HG03196 (cell line): Measurements from ENCODE around the gene MAP3K3.

Experiments
- ATAC-seq: cut with Tn5 transposase; IDR thresholded peaks from one replicate; pipeline ENCODE4 v1.9.1; 2021; ENCODE audit not compliant: unreplicated experiment

Gene MAP3K3

GRCh38 chr17:63621684-63622573 is at the start of gene MAP3K3:
MAP3K3 (plus strand) TSS chr17:63622417; CDS start chr17:63622760, 343 bp downstream.
- ATAC-seq: peak; percentile 92

- no peak for ATAC-seq
These were observed 48.6 kb upstream of the MAP3K3 start for GRCh38 chr17:63573634-63574033.

DNA sequence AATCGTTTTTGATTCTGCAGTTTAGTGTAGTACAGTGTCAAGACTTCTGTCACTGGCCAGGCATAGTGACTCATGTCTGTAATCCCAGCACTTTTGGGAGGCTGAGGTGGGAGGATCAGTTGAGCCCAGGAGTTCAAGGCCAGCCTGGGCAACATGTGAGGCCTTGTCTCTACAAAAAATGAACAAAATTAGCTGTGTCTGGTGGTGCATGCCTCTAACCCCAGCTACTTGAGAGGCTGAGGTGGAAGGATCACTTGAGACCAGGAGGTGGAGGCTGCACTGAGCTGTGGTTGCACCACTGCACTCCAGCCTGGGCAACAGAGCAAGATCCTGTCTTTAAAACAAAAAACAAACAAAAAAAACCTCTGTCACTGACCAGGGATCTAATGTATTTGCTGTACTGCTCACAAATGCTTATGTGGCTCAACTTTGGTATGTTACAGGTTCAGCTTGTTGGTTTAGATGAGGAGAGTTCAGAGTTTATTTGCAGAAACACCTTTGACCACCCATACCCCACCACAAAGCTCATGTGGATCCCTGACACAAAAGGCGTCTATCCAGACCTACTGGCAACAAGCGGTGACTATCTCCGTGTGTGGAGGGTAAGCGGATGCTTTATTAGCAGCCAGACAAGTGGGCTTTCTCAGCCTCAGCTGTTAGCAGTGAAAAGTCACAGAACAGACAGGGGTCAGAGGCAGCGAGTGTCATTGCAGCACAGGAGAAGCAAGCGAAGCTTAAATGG is 44.0 kb upstream of the MAP3K3 start:
- ATAC-seq: no peak

- no peak for ATAC-seq
These were observed 43.5 kb upstream of the MAP3K3 start for GRCh38 chr17:63578769-63579111.

- no peak for ATAC-seq
These were observed 42.6 kb upstream of the MAP3K3 start for GRCh38 chr17:63579633-63580032.

DNA sequence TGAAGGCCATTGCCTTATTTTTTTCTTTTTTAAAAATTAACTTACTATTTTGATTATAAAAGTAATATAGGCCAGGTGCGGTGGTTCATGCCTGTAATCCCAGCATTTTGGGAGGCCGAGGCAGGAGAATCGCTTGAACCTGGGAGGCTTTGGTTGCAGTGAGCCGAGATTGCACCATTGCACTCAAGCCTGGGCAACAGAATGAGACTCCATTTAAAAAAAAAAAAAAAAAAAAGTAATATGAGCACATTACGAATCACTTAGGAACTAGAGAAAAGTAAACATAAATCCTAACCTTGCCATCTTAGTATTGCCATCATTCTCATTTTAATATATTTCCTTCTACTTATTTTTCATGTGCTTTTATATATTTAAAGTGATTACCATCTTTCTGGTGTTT is 34.4 kb upstream of the MAP3K3 start:
- ATAC-seq: no peak

- ATAC-seq: no peak
These were observed 33.4 kb upstream of the MAP3K3 start for GRCh38 chr17:63588797-63589196.

GRCh38 chr17:63589646-63590045 is 32.6 kb upstream of the MAP3K3 start:
- no peak for ATAC-seq

DNA sequence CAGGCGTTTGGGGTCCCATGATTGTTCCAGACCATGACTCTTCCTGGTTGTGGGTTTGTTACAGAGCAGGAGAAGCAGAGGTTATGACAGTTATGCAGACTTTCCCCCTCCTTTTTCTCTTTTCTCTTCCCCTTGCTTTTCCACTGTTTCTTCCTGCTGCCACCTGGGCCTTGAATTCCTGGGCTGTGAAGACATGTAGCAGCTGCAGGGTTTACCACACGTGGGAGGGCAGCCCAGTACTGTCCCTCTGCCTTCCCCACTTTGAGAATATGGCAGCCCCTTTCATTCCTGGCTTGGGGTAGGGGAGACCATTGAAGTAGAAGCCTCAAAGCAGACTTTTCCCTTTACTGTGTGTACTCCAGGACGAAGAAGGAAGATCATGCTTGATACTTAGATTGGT is 29.4 kb upstream of the MAP3K3 start:
- ATAC-seq: no peak

- ATAC-seq: no peak
These were observed 27.1 kb upstream of the MAP3K3 start for GRCh38 chr17:63595132-63595531.

DNA sequence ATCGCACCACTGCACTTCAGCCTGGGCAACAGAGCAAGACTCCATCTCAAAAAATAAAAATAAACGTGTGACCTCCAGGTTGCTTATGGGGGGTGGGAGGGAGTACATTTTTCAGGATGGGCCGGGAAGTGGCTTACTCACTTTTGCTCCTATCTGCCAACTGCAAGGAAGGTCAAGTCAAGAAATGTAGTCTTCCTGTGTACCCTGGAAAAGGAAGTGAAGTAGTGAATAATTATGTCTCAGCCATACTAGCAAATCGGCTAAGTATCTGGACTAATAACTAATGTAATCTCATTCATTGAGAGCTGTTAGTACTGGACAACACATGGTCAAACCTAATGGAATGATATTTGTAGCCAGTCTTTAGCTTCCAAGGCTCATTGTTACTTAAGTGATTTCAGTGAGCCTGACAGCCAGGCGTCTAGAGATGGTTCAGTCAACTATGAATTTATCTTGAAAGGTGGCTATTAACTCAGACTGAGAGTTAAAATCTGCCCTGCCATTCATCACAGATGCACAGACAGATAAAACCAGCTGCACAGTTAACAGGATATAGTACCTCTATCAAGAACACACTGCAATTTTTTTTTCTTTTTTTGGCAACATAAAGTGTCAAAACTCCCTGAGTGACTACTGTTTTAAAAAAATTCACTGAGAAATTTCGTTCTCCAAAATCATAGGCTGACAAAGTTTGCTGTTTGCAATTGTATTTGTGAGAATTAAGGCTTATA is 25.2 kb upstream of the MAP3K3 start:
- ATAC-seq: no peak

- ATAC-seq: no peak
These were observed 23.9 kb upstream of the MAP3K3 start for GRCh38 chr17:63598281-63598680.

- peak; percentile 88 for ATAC-seq
These were observed 21.4 kb upstream of the MAP3K3 start, which contains the start of gene TACO1 for GRCh38 chr17:63600569-63601438. TACO1 (plus strand) TSS chr17:63600895; CDS start chr17:63601084, 189 bp downstream.

- ATAC-seq: peak; percentile 9
These were observed 20.5 kb upstream of the MAP3K3 start for GRCh38 chr17:63601439-63602371.

- no peak for ATAC-seq
These were observed 12.2 kb upstream of the MAP3K3 start for GRCh38 chr17:63609816-63610573.

DNA sequence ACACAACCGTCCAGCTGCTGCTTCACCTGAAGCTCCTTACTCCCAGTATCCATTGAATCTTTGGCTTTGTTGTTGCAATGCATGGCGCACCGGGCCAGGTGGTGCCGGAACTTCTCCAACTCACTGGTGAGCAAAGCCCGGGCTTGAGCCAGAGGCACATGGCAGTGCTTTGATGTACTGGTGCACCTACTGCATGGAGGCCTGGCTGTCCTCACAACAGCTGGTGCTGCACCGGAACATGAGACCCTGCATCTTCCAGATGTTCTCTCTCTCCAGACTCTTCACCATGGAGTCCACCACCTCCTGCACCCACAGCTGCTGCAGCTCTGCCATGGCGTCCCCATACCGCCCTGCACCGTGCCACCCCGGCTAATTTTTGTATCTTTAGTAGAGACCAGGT is 11.4 kb upstream of the MAP3K3 start:
- ATAC-seq: no peak

DNA sequence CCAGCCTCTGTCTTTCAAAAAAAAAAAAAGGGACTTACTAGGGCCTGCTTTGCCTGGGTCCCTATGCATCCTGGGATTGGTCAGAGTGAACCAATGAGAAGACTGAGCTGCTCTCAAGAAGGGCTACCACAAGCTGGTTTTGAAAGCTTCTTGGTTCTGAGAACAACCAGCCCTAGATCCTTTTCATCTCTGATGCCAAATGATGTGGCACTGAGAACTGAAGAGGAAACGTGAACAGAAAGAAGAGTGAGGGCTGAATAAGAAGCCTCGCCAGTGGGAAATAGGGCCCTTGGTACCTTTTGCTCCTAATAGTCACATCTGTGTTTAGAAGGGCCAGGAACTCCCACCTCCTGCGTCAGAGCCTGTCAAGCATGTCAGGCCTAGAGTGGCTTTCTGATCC is 10.9 kb upstream of the MAP3K3 start:
- no peak for ATAC-seq

DNA sequence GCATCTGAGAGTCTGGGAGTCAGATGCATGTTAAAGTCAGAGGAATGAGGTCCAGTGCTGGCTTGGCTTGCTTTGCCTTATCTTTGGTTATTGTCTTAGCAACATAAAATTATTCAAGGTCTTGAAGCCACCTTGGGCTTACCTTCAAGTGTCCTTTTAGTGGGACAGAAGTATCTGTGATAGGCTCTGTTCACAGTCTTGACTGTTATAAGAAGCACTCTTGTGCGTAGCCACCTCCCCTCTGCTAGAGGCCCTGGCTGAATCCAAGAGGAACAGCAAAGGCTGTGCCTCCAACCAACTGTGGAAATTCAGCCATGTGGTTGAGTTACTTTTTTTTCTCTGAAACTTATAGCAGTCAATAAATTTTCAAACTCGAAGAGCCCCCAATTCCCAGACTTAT is 8.6 kb upstream of the MAP3K3 start:
- no peak for ATAC-seq

DNA sequence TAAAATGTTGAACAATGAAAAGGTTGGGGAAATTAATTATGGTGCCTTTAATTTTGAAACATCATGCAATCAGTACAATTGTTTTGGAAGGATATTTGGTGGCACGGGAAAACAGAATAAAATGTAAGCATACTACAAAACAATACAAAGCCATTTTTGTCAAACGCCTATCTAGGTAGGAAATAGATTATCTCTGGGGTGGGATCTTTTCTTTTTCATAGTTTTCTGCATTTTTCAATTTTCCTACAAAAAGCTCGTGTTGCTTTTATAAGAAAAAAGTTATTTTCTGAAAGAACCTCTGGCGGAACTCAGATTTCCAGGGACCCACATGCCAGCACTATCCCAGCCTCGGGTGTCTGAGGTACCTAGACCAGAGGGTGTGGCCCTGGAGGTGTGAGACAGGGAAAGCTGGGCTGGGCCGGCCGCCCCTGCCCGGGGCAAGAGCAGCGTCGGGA is 961 bp upstream of the MAP3K3 start:
- no peak for ATAC-seq
